ENCODE data around the gene SLC11A2. TPM values are rescaled to one million over a fixed set of nuclear protein-coding genes. Genes with fewer than 3 reads are reported as not detected.

SLC11A2 gene
- total RNA-seq, 1 donor from 2014 or later, result 40.0 TPM

GRCh38 chr12:50985322-50985721 is 40.9 kb downstream of the SLC11A2 start:
- Histone ChIP-seq H3K4me1 (ENCODE audit: insufficient read depth, low read length) (peaks cover 10% of the 10 kb centered on the region), H3K27me3 (ENCODE audit: insufficient read depth, low read length) (no peaks in the 10 kb centered on the region), H3K27ac (ENCODE audit: low read depth, low read length) (peak overlapping the region; percentile 40), H2AFZ (ENCODE audit: low read depth, low read length) (no peak overlapping the region), H3K36me3 (ENCODE audit: insufficient read depth, low read length) (peaks cover under 1% of the 10 kb centered on the region), H3K4me3 (ENCODE audit: insufficient read depth, low read depth, low read length) (no peak overlapping the region), H3K79me2 (ENCODE audit: insufficient read depth, low read length) (no peaks in the 10 kb centered on the region), H3K9ac (ENCODE audit: low read length) (peak overlapping the region; percentile 28), H3K9me3 (ENCODE audit: insufficient read depth, low read depth, low read length) (no peaks in the 10 kb centered on the region), H4K20me1 (ENCODE audit: insufficient read depth, low read length) (no peaks in the 10 kb centered on the region), H3K4me2 (ENCODE audit: low read length) (peak overlapping the region; percentile 6)
- Mint-ChIP-seq H3K4me1 (ENCODE audit: low read depth, unreplicated experiment) (peaks cover 27% of the 10 kb centered on the region), H3K36me3 (ENCODE audit: low read depth, unreplicated experiment) (peaks cover 2% of the 10 kb centered on the region), H3K4me3 (ENCODE audit: unreplicated experiment) (no peak overlapping the region), H3K27ac (ENCODE audit: unreplicated experiment) (peak overlapping the region; percentile 63), H3K9me3 (ENCODE audit: unreplicated experiment) (no peaks in the 10 kb centered on the region), H3K27me3 (ENCODE audit: low read depth, unreplicated experiment) (no peaks in the 10 kb centered on the region)
- TF ChIP-seq CTCF (IDR thresholded peaks at IDR 0.05; ENCODE audit: insufficient read depth, low read depth, low read length) (no peak), EZH2 (IDR thresholded peaks at IDR 0.05; ENCODE audit: insufficient read depth, low read length) (no peak)
- FAIRE-seq (peak; percentile 52), DNase-seq (ENCODE audit: low read depth) (peak; percentile 70)

GRCh38 chr12:50984586-50985298 is 41.4 kb downstream of the SLC11A2 start:
- peak overlapping the region; percentile 28 for H3K9ac ChIP-seq (ENCODE audit: low read length)
- no peak overlapping the region for H3K4me3 Mint-ChIP-seq (ENCODE audit: unreplicated experiment)

More at GRCh38 chr12:50984586-50985298, 41.4 kb downstream of the SLC11A2 start:
- no peaks in the 10 kb centered on the region for H3K9me3 Mint-ChIP-seq (ENCODE audit: unreplicated experiment)
- peak overlapping the region; percentile 6 for H3K4me2 ChIP-seq (ENCODE audit: low read length)
- H3K4me3 ChIP-seq (ENCODE audit: insufficient read depth, low read depth, low read length), result no peak overlapping the region
- H3K27me3 Mint-ChIP-seq (ENCODE audit: low read depth, unreplicated experiment), result no peaks in the 10 kb centered on the region
- TF ChIP-seq CTCF (IDR thresholded peaks at IDR 0.05; ENCODE audit: insufficient read depth, low read depth, low read length) (no peak), EZH2 (IDR thresholded peaks at IDR 0.05; ENCODE audit: insufficient read depth, low read length) (no peak)
- no peaks in the 10 kb centered on the region for H4K20me1 ChIP-seq (ENCODE audit: insufficient read depth, low read length)
- peaks cover 10% of the 10 kb centered on the region for H3K4me1 ChIP-seq (ENCODE audit: insufficient read depth, low read length)
- H3K27ac ChIP-seq (ENCODE audit: low read depth, low read length), result peak overlapping the region; percentile 40
- H2AFZ ChIP-seq (ENCODE audit: low read depth, low read length), result no peak overlapping the region
- H3K79me2 ChIP-seq (ENCODE audit: insufficient read depth, low read length), result no peaks in the 10 kb centered on the region
- FAIRE-seq (no peak), DNase-seq (ENCODE audit: low read depth) (peak; percentile 12)
- H3K36me3 Mint-ChIP-seq (ENCODE audit: low read depth, unreplicated experiment), result peaks cover 1% of the 10 kb centered on the region
- H3K27me3 ChIP-seq (ENCODE audit: insufficient read depth, low read length), result no peaks in the 10 kb centered on the region
- peaks cover 2% of the 10 kb centered on the region for H3K36me3 ChIP-seq (ENCODE audit: insufficient read depth, low read length)
- H3K27ac Mint-ChIP-seq (ENCODE audit: unreplicated experiment), result peak overlapping the region; percentile 63
- peaks cover 27% of the 10 kb centered on the region for H3K4me1 Mint-ChIP-seq (ENCODE audit: low read depth, unreplicated experiment)
- no peaks in the 10 kb centered on the region for H3K9me3 ChIP-seq (ENCODE audit: insufficient read depth, low read depth, low read length)

Measured in astrocyte (in vitro differentiated cells and primary cell).